GM10847 (cell line): ENCODE measurements around the gene SRPRA.

ENCODE experiments used
- POLR2A ChIP-seq: IDR thresholded peaks from 2 replicates; pipeline ENCODE4 v1.6.1; 2011; ENCODE audit not compliant: insufficient read length; ENCODE audit errors: extremely low read depth

SRPRA gene, protein sequence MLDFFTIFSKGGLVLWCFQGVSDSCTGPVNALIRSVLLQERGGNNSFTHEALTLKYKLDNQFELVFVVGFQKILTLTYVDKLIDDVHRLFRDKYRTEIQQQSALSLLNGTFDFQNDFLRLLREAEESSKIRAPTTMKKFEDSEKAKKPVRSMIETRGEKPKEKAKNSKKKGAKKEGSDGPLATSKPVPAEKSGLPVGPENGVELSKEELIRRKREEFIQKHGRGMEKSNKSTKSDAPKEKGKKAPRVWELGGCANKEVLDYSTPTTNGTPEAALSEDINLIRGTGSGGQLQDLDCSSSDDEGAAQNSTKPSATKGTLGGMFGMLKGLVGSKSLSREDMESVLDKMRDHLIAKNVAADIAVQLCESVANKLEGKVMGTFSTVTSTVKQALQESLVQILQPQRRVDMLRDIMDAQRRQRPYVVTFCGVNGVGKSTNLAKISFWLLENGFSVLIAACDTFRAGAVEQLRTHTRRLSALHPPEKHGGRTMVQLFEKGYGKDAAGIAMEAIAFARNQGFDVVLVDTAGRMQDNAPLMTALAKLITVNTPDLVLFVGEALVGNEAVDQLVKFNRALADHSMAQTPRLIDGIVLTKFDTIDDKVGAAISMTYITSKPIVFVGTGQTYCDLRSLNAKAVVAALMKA

DNA sequence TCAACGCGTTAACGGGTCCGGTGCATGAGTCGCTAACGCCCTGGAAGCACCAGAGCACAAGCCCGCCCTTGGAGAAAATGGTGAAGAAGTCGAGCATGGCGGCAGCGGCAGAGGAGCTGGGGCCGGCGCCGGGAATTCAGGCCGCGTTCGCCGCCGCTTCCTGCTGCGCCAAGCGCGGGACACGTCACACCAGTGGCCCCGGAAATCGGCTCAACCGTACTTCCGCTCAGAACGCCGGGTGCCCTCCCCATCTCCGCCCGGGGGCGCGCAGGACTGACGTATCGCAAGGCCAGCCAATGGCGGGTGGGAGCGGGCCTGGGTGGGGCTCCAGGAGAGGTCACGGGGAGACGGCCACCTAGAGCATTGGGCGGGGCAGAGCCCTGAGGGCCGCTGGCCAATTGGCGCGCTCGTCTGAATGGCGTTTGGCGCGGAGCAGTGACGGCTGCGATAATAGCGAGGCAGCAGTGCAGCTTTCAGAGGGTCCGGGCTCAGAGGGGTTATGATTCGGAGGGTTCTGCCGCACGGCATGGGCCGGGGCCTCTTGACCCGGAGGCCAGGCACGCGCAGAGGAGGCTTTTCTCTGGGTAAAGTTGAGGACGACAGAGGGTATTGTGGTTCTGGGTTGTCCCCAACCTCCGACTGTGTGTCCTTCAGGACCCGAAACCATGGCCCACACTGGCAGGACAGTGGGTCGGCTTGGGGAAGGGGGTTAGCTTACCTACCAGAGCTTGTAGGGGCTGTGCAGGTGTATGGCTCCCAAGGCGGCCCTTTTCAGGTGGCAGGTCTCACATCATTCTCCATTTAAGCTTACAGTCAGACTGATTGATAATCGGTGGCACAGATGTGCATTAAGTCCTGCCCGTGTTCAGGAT, at the start of gene SRPRA, which contains the start of gene FOXRED1:
TSS of gene SRPRA (minus strand) at position 188 of the 872 bp plus-strand sequence. CDS start at position 97, 91 bp downstream.
TSS of gene FOXRED1 (plus strand) at position 447 of the 872 bp plus-strand sequence. CDS start at position 500, 53 bp downstream.
- peak; percentile 70 for TF ChIP-seq POLR2A

DNA sequence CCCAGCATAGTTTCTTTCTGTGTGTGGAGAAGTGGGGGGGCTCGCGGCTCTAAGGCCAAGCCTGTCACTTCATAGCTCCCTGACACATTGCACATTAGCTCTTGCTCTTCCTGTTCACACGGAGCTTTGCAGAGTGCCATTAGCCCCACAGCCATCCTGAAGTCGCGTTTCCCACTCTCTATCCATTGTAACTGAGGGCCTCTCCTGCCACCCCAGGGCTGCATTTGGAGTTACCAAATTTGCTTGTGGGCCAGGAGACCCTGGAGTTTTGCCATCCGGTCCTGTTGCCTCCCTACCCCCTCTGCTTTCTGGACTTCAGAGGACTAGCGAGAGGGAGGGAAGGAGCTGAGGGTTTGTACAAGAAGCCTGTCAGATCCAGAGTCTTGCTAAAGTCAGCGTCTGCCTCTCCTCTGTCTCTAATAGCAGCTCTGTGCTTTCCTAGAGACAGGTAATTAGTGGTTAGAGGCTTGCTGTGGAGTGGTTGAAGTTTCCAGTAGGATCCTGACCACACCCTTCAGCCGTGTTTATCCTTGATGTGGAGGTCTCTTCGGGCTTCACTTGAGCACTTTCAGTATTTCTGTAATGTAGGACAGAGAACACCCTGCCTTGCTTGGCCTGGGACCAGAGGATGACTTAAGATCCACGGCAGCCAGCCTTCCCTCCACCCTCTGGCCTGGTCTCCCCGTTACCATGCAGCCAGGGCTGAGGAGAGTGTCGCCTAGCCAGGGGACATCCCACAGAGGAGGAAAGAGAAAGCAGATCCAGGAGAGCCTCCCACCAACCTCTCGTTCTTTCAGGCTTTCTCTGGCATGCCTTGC, 49.3 kb upstream of the SRPRA start:
- TF ChIP-seq POLR2A = no peak

DNA sequence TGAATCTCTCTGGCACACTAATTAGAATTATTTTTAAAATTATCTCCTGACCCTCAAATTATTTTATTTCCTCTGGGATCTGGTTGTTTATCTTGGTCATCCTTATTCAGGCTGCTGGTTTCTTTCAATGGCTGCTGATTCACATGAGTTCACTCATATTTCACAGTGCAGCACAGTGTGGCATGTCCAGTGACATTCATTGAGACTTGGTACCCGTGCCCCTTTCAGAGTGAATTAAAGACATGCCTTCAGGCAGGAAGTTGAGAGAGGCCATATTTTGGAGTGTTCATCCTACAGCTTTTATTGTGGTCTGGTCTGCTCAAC, 48.7 kb upstream of the SRPRA start:
- TF ChIP-seq POLR2A = no peak

DNA sequence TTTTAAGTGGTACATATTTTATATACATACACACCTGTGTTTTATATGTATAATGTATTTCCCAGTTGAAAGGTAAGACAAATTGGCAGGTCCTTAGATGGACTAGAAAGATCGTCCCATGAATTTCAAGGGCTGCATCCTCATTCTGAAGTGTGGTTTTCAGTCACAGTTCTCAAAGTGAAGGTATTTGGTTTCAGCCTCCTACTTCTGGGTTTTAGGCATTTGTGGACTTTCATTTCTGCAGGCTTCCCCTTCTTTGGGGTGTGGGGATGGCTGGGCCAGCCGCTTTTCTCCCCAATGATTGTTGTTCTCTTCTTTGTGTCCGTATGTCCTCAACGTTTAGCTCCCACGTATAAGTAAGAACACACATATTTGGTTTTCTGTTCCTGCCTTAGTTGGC, 45.1 kb upstream of the SRPRA start:
- TF ChIP-seq POLR2A = no peak

DNA sequence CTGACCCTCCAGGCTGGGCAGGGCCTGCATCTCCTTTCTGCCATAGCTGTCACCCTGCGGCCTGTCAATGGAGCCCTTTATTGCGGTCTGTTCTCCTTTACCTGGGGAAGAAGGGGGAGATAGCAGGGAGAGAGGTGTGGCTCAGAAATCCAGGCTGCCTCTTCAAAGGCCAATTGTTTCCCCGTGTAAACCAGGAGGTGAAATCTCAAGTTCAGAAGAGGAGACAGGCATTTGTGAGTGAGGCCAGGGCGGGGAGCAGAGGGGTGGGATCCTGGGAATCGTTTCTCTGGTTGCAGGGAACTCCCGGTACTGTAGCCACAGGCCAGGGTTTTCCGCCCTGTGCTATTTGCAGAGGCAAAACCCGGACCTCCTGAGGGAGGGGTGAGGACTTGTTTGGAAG, 44.3 kb upstream of the SRPRA start:
- no peak for TF ChIP-seq POLR2A

DNA sequence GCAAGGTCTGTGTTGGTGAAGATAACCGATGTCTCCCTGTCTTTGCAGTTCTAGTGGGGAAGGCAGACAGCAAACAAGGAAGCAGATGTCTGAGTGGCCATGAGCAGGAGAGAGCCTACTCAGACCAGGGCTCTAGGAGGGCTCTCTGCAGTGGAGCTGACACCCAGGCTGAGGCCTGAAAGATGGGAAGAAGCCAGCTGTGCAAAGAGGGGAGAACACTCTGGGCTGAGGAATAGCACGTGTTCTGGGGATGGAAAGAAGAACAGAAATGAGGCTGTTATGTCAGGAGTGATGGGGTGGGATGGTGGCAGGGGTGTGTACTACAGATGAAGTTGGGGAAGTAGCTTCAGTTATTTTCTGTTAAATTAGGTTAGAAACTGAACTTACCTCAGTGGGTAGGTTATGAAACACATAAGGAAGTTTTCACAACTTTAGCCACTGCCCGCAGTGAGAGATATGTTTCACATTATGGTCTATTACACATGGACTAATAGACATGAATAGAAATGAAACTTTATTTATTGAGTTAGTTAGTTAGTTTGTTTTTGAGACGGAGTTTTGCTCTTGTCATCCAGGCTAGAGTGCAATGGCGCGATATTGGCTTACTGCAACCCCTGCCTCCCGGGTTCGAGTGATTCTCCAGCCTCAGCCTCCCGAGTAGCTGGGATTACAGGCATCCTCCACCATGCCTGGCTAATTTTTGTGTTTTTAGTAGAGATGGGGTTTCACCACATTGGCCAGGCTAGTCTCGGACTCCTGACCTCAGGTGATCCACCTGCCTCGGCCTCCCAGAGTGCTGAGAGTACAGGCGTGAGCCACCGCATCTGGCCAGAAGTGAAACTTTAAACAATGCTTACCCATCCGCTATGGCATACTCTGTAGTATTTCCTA, 43.0 kb upstream of the SRPRA start:
- TF ChIP-seq POLR2A = no peak

DNA sequence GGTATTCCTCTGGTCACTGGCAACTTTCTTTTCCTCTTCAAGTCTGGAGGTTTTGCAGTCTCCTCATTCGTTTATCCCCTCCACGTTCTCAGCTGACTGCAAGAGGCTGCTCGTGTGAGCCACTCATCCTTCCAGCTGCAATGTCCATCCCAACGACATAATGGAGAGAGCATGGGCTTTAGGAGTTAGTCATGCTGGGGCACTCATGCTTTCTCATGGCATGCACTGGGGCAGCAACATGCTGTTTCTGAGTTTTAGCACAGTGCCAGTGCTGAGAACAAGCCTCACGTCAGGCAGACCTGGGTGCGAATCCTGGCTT, 42.3 kb upstream of the SRPRA start:
- TF ChIP-seq POLR2A = no peak

DNA sequence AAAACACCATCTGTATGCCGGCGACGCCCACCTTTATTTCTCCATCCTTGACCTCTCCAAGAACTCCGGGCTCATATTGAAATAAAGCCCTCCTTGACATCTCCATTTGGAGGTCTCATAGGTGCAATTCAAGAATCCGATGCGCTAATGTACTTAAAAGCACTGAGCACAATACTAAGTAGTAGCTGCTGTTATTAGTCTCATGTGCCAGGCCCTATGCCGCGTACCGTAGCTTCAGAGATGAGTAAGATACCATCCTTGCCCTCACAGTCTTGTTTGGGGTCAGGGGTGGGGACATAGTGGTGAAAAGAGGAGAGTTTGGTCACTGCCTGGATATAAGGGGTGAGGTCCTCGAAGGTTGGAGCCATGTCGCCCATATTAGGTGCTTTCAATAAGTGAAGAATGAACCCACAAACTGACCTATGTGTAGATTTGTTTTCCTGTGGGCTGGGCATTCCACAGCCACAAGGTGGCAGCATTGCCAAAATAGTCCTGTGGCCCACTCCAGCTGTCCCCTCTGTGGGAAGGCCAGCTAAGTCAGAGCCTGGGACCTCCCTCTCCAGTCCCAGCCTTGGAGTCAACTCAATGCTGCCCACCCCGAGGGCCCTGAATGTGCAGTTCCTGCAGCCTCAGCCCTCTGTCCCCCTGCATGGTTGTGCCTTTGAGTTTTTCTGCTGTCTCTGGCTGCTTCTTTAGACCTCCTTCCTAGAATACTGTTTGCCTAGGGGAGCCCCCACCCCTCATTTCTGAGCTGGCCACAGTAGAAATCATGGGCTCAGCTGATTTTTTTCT, 41.7 kb upstream of the SRPRA start:
- no peak for TF ChIP-seq POLR2A

DNA sequence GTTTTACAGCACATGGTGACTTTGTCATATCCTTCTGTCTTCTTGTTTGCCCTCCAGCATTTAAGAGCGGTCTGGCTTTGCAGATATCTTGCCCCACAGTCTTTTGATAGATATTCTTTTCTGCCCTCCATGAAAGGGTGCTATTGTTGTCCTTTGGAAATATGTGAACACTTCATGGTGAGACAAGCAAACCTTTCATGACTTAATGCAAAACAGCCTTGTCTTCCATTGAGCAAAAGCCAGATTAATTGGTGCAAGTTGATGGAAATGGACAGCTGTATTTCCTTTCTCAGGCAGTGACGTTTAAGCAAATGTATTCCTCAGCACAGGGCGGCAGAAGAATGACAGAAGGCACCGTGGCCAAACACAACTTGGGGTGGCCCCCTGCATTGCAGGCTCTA, 39.6 kb upstream of the SRPRA start:
- TF ChIP-seq POLR2A = no peak

DNA sequence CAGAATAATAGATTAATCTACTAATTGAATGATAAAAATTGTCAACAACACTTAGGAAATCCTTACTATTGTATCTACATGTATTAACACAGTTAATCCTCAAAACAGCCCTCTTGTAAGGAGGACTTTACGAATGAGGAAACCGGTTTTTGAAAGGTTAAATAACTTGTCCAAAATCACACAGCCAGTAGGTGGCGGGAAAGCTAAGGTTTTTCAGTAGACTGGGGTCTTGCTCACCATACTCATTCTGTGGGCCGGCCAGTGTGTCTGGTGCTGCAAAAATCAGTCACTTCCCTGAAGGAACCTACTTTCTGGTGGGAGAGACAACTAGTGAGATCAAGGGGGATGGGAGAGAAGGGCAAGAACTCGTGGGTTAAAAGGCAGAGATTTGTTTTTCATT, 39.0 kb upstream of the SRPRA start:
- no peak for TF ChIP-seq POLR2A

DNA sequence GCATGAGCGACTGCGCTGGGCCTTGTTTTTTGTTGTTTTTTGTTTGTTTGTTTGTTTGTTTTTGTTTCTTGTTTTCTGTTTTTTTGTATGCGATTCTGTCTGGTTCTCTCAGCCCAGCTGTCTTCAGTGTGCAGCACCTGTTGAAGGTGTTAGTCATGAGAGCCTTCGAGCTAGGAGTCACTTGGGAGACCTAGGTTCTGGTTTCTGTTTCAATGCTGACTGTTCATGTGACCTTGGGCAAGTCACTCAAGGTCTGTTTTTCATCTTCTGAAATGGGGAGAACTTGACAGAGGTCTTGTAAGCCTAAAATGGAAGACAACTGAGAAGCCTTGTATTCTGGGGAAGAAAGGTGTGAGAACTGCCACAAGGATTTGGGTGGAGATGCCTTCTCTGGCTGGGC, 37.0 kb upstream of the SRPRA start:
- no peak for TF ChIP-seq POLR2A

DNA sequence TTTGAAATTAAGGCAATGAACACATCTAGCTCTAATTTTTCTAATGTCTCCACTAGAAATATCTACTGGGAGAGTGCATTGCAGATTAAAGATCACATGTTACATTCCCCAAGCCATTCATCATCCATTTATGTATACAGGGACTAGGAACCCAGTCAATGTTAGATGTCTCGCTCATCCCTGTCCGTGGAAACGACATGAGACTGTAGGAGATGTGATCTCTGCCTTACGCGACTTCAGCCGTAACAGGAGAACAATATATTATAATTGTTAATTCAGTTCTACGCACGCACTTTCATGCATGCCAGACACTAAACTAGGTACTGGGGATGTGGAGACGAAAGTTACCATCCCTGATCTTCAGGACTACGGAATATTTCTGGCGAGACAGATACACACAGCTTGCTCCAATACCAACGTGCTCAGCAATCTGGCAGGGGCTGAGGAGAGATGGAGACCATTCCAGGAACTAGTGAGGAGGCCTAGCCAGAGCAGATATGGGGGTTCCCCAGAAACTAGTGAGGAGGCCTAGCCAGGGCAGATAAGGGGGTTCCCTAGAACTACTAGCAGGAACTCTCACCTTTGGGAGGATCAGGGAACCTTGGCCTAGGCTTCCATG, 35.9 kb upstream of the SRPRA start:
- TF ChIP-seq POLR2A = no peak
